Choroid plexus epithelial cell (primary cell): ENCODE results near the gene KIFC3.
A peak's percentile ranks its signal among the peaks of the same experiment; 100 is the strongest.

ENCODE experiments used
- DNase-seq: peaks from one replicate; pipeline ENCODE4 v3.0.0-alpha.2; 2010; ENCODE audit warnings: low read depth
- H3K4me3 ChIP-seq: 2 replicates; pipeline ENCODE4 v1.5.1; 2011; ENCODE audit warnings: low read depth, mild to moderate bottlenecking, control low read depth, low read length, moderate library complexity
- CTCF ChIP-seq: conservative IDR thresholded peaks from 2 replicates; pipeline ENCODE4 v1.5.1; 2011; ENCODE audit warnings: low read depth, mild to moderate bottlenecking, control low read depth, inconsistent platforms, low read length, moderate library complexity

Gene KIFC3

DNA sequence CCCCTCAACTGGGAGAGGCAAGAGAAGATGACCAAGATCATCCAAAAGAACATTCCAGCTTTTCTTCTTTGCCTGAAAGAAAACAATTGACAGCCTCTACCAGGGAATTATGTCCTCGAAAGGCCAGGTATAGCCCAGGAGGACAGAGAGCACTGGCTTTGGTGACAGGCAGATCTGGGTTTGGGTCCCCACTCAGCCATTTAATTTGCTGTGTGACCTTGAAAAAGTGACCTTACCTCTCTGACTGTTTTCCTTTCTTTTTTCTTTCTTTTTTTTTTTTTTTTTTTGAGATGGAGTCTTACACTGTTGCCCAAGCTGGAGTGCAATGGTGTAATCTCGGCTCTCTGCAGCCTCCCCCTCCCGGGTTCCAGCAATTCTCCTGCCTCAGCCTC, 27.7 kb upstream of the KIFC3 start:
- no peak for DNase-seq
- TF ChIP-seq CTCF, result no peak
- H3K4me3 ChIP-seq, result no peak overlapping the region

- DNase-seq, result no peak
- TF ChIP-seq CTCF, result peak; percentile 15
- H3K4me3 ChIP-seq, result no peak overlapping the region
Measured at GRCh38 chr16:57828272-57829161, 26.2 kb upstream of the KIFC3 start.

DNA sequence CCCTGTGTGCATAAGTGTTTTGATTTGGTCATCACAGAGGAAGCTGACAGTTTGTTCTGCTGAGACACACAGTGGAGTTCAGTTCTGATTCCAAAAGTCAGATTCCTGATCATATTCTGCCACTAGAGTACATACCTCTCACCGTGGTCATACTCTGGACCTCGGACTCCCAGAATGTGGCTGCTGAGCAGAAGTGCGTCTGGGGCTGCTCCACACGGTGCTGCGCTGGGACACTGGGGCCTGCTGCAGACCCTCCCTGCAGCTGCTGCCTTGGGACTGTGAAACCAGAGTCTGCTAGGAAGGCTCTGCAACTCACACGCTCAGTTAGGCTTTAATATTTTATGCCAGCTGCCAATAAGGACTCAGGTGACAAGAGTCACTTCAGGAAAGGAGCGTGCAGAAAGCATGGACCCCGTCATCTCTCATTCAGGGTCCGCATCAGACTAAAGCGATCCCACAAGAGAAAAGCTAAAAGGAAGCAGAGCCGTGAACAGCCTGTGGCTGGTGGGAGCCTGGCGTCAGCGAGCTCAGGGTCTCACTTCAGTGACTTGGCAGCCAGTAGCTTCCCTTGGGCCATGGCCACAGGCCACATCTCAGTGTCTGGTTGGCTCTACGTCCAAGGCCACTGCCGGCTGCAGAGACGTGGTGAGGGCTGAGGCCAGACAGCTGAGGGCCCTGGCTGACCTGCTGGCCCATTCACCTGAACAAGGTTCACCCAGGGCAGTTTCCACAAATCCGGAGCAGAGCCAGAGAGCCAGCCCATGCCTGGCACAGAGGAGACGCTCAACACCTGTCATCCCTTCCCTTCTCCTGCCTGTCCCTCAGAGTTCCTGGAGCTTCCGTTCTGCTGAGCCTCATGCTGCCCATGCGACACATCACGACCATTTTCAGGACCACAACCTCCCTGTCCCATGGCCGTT, 24.7 kb upstream of the KIFC3 start:
- no peak for TF ChIP-seq CTCF
- peak; percentile 36 for DNase-seq
- H3K4me3 ChIP-seq, result no peak overlapping the region

- TF ChIP-seq CTCF, result no peak
- no peak overlapping the region for H3K4me3 ChIP-seq
Measured at GRCh38 chr16:57826052-57826451, 23.8 kb upstream of the KIFC3 start.

DNA sequence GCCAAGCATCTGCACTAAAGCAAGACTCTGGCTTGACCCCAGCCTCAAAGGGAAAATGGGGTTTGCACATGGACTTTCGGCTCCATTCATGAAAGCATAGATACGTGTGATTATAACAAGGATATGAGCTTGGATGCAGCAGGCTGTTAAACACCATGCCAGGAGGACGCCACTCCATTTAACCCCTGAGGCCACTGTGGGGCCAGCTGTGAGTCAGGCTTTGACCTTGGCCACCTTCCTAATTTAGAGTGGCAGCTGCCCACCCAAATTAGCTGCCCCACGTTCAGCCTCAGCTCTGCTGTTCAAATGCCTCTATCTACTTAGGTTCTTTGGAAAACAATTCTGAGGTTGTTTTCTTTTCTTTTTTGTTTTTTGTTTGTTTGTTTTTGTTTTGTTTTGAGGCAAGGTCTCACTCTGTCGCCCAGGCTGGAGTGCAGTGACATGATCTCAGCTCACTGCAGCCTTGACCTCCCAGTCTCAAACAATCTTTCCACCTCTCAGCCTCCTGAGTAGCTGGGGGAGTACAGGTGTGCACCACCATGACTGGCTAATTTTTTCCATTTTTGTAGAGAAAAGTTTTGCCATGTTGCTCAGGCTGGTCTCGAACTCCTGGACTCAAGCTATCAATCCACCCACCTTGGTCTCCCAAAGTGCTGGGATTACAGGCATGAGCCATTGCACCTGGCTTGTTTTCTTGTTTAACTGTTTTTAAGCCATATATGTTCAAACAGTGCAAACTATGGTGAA, 23.2 kb upstream of the KIFC3 start:
- no peak overlapping the region for H3K4me3 ChIP-seq
- no peak for TF ChIP-seq CTCF
- DNase-seq, result no peak

More at GRCh38 chr16:57826052-57826451, 23.8 kb upstream of the KIFC3 start:
- no peak for DNase-seq

- no peak for TF ChIP-seq CTCF
- DNase-seq, result no peak
- H3K4me3 ChIP-seq, result no peak overlapping the region
Measured at GRCh38 chr16:57824888-57825287, 22.6 kb upstream of the KIFC3 start.
